ENCODE measurements around the gene BHLHE40.
A peak's percentile ranks its signal among the peaks of the same experiment; 100 is the strongest.

Gene BHLHE40

DNA sequence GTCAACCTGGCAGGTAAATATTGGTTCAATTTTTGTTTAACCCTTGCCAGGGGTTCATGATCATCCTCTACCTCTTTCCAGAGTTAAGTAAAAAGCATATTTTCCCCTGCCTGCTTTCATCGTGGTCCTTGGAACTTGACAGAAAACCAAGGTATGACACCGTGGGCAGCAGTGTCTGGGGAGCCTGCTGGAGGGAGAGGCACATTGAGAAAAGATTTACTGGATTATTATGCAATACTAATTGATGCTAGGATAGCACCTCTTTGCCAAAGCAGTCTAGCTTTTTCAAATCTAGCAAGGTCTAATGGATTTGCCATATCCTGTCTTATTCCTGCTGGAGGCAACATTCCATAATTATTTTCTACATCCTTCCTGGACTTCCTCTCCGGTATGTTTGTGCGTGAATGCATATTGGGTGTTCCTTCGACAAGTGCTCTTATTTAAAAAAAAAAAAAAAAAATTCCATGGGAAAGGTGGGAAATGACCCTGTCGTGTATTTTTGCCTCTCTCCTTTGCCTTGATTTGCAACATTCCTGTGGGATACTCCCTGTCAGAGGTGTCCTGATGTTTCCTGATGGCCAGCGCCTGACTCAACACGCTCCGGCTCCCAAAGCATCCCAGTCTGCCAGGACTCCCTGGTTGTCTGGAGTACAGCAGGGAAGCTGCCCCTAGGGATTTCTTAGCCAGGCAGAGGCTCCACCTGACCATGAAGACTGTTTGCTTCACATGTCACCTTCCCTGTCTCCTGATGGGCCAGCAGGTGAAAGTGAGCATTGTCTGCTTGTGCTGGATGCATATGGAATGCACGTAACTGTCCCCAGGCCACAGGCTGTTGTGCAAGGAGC lies 6.3 kb downstream of the BHLHE40 start:
- no peak for TF ChIP-seq FOXM1 (IDR thresholded peaks at IDR 0.05; ENCODE audit: borderline replicate concordance, low read depth)

DNA sequence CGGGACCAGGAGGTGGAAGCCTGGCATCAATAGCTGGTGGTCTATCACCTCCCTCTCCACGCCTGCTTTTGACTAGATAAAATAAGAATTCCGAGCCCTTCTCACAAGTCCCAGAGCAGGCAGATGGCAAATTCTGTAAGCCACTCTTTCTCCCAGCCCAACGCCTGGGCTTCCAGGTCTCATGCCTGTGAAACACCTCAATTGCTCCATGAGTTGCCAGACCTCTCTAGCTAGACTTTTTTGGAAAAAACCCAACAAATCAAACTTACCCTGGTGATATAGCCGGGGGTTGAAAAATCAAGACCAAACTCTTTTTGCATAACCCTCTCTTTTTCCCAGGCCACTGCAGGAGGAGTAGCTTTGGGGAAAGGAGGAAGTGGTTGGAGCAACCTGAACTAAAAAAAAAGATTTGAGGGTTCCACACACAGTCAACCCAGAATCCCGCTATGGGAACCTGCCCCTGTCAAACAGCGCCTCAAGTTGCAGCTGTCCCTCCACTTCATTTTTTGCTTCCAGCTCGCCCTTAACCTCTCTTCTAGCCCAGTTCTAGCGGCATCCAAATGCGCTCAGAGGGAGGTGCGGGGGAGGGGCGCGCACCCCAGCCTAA lies 7.0 kb downstream of the BHLHE40 start:
- no peak for TF ChIP-seq TAF1 (IDR thresholded peaks at IDR 0.05; ENCODE audit: low read depth)

DNA sequence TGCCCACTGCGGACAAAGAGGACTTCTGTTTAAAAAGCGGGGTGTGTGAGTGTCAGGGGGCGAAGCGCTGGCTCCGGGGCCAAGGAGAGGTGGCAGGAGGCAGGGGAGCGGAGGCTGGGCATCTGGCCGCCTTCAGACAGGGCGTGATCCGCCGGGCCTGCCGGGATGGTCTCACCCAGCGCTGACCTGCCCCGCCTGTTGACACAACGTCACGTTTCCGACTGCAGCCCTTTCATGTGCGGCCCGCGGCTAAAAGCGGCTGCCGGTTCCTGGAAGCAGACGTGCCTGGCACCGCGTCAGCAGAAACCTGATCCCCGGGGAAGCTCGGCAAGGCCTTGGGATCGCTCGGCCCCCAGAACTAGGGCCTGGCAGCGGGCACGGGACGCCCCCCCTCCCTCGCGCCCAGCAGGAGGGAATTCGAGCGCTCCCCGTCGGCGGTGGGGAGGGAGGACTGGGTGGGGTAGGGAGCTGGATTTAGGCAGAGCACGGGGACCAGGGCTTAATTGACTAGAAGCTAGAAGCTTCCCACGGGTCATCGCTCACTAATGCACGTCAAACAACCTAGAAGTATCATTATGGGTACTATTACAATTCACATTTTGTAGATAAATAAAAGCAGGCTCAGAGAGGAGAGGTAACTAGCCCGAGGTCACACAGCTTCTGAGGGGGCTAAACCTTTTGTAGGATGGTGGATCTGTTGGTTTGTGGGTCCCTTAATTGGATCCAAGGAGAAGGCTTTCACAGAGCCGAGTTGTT lies 7.7 kb downstream of the BHLHE40 start:
- TF ChIP-seq TEAD4 (IDR thresholded peaks at IDR 0.05) = peak; percentile 64
- TF ChIP-seq EP300 (IDR thresholded peaks at IDR 0.05; ENCODE audit: borderline replicate concordance) = peak; percentile 87
- TF ChIP-seq FOXM1 (IDR thresholded peaks at IDR 0.05; ENCODE audit: borderline replicate concordance, low read depth) = peak; percentile 40; the same call in 1 of the 2 replicates
- TF ChIP-seq CEBPB (IDR thresholded peaks at IDR 0.05) = no peak
- no peak for TF ChIP-seq CREB1 (IDR thresholded peaks at IDR 0.05; ENCODE audit: low read depth)
- TF ChIP-seq TCF12 (IDR thresholded peaks at IDR 0.05; ENCODE audit: low read depth) = peak; percentile 91
- TF ChIP-seq, protein P1, sequence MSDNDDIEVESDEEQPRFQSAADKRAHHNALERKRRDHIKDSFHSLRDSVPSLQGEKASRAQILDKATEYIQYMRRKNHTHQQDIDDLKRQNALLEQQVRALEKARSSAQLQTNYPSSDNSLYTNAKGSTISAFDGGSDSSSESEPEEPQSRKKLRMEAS (IDR thresholded peaks at IDR 0.05) = peak; percentile 59
- TF ChIP-seq, protein P2, sequence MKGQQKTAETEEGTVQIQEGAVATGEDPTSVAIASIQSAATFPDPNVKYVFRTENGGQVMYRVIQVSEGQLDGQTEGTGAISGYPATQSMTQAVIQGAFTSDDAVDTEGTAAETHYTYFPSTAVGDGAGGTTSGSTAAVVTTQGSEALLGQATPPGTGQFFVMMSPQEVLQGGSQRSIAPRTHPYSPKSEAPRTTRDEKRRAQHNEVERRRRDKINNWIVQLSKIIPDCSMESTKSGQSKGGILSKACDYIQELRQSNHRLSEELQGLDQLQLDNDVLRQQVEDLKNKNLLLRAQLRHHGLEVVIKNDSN (IDR thresholded peaks at IDR 0.05) = 0 out of 2 replicates have a peak, but pooled peaks have one; percentile 7
- TF ChIP-seq NFIC (IDR thresholded peaks at IDR 0.05) = peak; percentile 86

DNA sequence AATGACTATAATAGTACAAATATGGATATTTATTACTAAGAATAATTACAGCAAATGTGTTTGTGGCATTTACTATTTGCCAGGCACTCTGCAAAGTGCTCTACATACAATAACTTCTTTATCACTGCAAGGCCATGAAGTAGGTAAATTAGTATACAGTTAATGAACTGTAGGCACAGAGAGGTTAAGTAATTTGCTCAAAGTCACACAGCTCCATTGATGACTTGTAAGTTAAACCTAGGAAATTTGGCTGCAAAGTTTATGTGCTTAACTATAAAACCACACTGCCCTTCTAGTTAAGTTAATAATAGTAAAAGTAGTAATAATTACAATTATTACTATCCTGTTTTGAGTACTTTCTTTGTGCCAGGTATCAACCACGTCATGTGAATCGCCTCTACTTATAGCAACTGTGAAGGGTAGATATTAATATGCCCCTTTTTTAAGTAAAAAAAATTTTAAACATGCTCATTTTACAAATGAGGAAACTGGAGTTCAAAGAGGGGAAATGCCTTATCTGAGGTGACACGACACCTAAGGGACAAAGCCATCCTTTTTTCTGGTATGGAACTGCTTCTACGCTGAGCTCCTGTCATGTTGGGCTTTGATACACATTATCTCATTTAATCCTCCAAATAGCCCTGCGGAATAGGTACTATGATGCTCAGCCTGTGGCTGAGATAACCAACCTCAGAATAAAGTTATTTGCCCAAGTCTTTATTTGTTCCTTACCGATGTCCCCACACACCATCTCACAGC lies 8.5 kb downstream of the BHLHE40 start:
- no peak for TF ChIP-seq TAF1 (IDR thresholded peaks at IDR 0.05; ENCODE audit: low read depth)
- TF ChIP-seq, protein P3, sequence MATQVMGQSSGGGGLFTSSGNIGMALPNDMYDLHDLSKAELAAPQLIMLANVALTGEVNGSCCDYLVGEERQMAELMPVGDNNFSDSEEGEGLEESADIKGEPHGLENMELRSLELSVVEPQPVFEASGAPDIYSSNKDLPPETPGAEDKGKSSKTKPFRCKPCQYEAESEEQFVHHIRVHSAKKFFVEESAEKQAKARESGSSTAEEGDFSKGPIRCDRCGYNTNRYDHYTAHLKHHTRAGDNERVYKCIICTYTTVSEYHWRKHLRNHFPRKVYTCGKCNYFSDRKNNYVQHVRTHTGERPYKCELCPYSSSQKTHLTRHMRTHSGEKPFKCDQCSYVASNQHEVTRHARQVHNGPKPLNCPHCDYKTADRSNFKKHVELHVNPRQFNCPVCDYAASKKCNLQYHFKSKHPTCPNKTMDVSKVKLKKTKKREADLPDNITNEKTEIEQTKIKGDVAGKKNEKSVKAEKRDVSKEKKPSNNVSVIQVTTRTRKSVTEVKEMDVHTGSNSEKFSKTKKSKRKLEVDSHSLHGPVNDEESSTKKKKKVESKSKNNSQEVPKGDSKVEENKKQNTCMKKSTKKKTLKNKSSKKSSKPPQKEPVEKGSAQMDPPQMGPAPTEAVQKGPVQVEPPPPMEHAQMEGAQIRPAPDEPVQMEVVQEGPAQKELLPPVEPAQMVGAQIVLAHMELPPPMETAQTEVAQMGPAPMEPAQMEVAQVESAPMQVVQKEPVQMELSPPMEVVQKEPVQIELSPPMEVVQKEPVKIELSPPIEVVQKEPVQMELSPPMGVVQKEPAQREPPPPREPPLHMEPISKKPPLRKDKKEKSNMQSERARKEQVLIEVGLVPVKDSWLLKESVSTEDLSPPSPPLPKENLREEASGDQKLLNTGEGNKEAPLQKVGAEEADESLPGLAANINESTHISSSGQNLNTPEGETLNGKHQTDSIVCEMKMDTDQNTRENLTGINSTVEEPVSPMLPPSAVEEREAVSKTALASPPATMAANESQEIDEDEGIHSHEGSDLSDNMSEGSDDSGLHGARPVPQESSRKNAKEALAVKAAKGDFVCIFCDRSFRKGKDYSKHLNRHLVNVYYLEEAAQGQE (IDR thresholded peaks at IDR 0.05; ENCODE audit: low read depth) = no peak
- TF ChIP-seq FOXM1 (IDR thresholded peaks at IDR 0.05; ENCODE audit: borderline replicate concordance, low read depth) = no peak
- TF ChIP-seq, protein P2 (IDR thresholded peaks at IDR 0.05) = no peak
- TF ChIP-seq NFIC (IDR thresholded peaks at IDR 0.05) = no peak
- TF ChIP-seq EGR1 (IDR thresholded peaks at IDR 0.05) = no peak
- no peak for TF ChIP-seq TCF12 (IDR thresholded peaks at IDR 0.05; ENCODE audit: low read depth)
- no peak for TF ChIP-seq ZBTB7A (IDR thresholded peaks at IDR 0.05; ENCODE audit: low read depth)
- no peak for TF ChIP-seq TEAD4 (IDR thresholded peaks at IDR 0.05)
- TF ChIP-seq CEBPB (IDR thresholded peaks at IDR 0.05) = no peak
- no peak for TF ChIP-seq RAD21 (IDR thresholded peaks at IDR 0.05; ENCODE audit: low read depth)
- no peak for TF ChIP-seq YY1 (IDR thresholded peaks at IDR 0.05; ENCODE audit: low read depth)

DNA sequence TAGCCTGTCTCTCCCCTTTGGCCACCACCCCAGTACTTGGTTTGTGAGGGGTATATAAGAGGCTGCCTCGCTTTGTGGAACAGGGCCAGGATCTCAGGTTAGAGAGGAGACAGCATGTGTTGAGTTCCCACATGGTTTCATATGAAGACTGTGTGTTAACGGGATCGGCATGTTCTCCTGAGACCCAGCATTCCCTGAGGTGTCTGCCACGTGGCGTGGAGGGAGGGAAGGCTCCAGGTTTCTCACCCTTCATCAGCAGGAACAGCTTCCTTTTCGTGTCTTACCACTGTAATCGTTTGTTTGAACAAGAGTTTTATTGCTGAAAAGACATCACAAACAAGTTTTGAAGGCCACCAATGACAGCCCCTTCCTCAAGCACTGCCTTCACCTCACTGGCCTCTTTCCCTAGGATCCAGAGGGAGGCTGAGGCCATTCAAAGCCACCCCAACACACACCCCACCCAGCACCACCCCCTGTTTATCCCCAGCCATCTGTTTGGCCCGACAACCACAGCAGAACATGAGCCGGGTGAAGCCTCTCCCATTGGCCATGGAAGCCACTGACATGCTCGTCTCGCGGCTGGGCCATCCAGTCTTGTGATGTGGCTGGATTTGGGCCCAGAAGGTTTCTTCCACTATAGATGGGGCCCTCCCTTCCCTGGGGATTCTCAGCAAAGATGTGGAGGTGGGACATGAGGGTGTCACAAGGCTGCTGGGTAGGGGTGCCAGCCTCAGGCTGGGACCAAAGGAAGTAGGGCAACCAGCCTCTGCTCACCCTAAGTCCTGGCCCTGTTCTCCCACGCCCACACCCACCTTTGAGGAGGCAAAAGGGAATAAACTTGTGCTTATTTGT lies 10.0 kb downstream of the BHLHE40 start:
- TF ChIP-seq EP300 (IDR thresholded peaks at IDR 0.05; ENCODE audit: borderline replicate concordance) (no peak), ZBTB7A (IDR thresholded peaks at IDR 0.05; ENCODE audit: low read depth) (no peak), RAD21 (IDR thresholded peaks at IDR 0.05; ENCODE audit: low read depth) (no peak), FOXM1 (IDR thresholded peaks at IDR 0.05; ENCODE audit: borderline replicate concordance, low read depth) (no peak), EGR1 (IDR thresholded peaks at IDR 0.05) (no peak), TAF1 (IDR thresholded peaks at IDR 0.05; ENCODE audit: low read depth) (no peak), NFIC (IDR thresholded peaks at IDR 0.05) (no peak), CEBPB (IDR thresholded peaks at IDR 0.05) (no peak), YY1 (IDR thresholded peaks at IDR 0.05; ENCODE audit: low read depth) (no peak), TCF12 (IDR thresholded peaks at IDR 0.05; ENCODE audit: low read depth) (no peak), TEAD4 (IDR thresholded peaks at IDR 0.05) (no peak), CREB1 (IDR thresholded peaks at IDR 0.05; ENCODE audit: low read depth) (no peak)
- TF ChIP-seq, protein P2 (IDR thresholded peaks at IDR 0.05) = no peak
- TF ChIP-seq, protein P3 (IDR thresholded peaks at IDR 0.05; ENCODE audit: low read depth) = no peak
- TF ChIP-seq, protein P1 (IDR thresholded peaks at IDR 0.05) = no peak

Data from Ishikawa (cell line).